Thoracic aorta (tissue), 2 donors: ENCODE data around the gene CMTM8. TPM values are rescaled to one million over a fixed set of nuclear protein-coding genes. Genes with fewer than 3 reads are reported as not detected.

Source experiments
- ATAC-seq: fragments of 150-250 bp; one replicate; pipeline ENCODE4 v1.8.0; 2017; ENCODE audit warnings: low read depth; ENCODE audit not compliant: insufficient number of reproducible peaks, low FRiP score
- DNase-seq: peaks from one replicate; pipeline ENCODE4 v3.0.0-alpha.2; 2020; ENCODE audit warnings: low spot score
- H3K27ac ChIP-seq, 2 donors: fragments of 200-600 bp; sonication (generic); 1 replicate in 1 of 2; 2 replicates in 1 of 2; pipeline ENCODE4 v1.5.1; 2016; ENCODE audit warnings: mild to moderate bottlenecking in 2 of 2, moderate library complexity in 2 of 2
- H3K27me3 ChIP-seq: fragments of 200-600 bp; sonication (generic); replicated peaks from 2 replicates; pipeline ENCODE4 v1.6.0; 2016; ENCODE audit warnings: mild to moderate bottlenecking; ENCODE audit not compliant: insufficient read depth
- H3K36me3 ChIP-seq: fragments of 200-600 bp; sonication (generic); one replicate; pipeline ENCODE4 v1.5.1; 2016
- H3K4me1 ChIP-seq, 2 donors: fragments of 200-600 bp; sonication (generic); 1 replicate in 1 of 2; 2 replicates in 1 of 2; pipeline versions ENCODE4 v1.5.1 to v1.6.0; 2016; ENCODE audit warnings: low read depth in 2 of 2, mild to moderate bottlenecking in 1 of 2; ENCODE audit not compliant: control insufficient read depth in 1 of 2
- H3K4me3 ChIP-seq: fragments of 200-600 bp; sonication (generic); 2 replicates; pipeline ENCODE4 v1.5.1; 2016; ENCODE audit warnings: mild to moderate bottlenecking
- H3K9me3 ChIP-seq: fragments of 200-600 bp; sonication (generic); 2 replicates; pipeline ENCODE4 v1.5.1; 2016
- CTCF ChIP-seq: fragments of 200-600 bp; sonication (generic); IDR thresholded peaks from one replicate; pipeline ENCODE4 v1.5.1; 2019; ENCODE audit warnings: antibody characterized with exemption
- total RNA-seq, 2 donors: library from RNA; depleted of rRNA; stranded (reverse); fragments of >200 nt; gene quantifications; one replicate each; pipeline versions ENCODE4 v1.1.0 to v1.2.3, GENCODE V29; 2016

Gene CMTM8
- total RNA-seq, 2 donors from 2014 or later = 2.8 TPM; not detected in 1

GRCh38 chr3:32217339-32217738 is 21.1 kb upstream of the CMTM8 start:
- no peak overlapping the region for H3K27ac ChIP-seq
- no peaks in the 10 kb centered on the region for H3K4me1 ChIP-seq
- no peaks in the 10 kb centered on the region for H3K36me3 ChIP-seq
- no peaks in the 10 kb centered on the region for H3K9me3 ChIP-seq
- H3K27me3 ChIP-seq = no peaks in the 10 kb centered on the region
- DNase-seq (no peak), ATAC-seq (no peak)
- H3K4me3 ChIP-seq = no peak overlapping the region
- TF ChIP-seq CTCF = no peak

DNA sequence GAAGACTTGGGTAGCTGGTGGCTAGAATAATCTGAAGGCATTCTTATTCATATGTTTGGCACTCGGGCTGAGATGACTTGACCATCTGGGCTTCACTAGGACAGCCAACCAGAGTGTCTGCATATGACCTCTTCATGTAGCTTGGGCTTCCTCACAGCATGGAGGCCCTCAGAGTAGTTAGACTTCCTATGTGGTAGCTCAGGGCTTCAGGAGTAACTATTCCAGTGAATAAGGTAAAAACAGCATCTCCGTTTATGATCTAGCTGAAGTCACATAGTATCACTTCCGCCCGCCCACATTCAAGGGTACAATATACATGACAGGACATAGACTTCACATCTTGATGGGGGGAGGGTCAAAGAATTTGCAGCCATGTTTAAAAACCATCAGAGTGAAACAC is 18.9 kb upstream of the CMTM8 start:
- no peak overlapping the region for H3K27ac ChIP-seq
- H3K27me3 ChIP-seq = no peaks in the 10 kb centered on the region
- no peaks in the 10 kb centered on the region for H3K9me3 ChIP-seq
- no peaks in the 10 kb centered on the region for H3K4me1 ChIP-seq
- DNase-seq (no peak), ATAC-seq (no peak)
- no peaks in the 10 kb centered on the region for H3K36me3 ChIP-seq
- no peak overlapping the region for H3K4me3 ChIP-seq
- TF ChIP-seq CTCF = no peak

GRCh38 chr3:32220006-32220405 is 18.5 kb upstream of the CMTM8 start:
- DNase-seq (no peak), ATAC-seq (no peak)
- TF ChIP-seq CTCF = no peak
- Histone ChIP-seq H3K27me3 (no peaks in the 10 kb centered on the region), H3K9me3 (no peaks in the 10 kb centered on the region), H3K4me1 (no peaks in the 10 kb centered on the region), H3K27ac (no peak overlapping the region), H3K4me3 (no peak overlapping the region), H3K36me3 (no peaks in the 10 kb centered on the region)

GRCh38 chr3:32222950-32223349 is 15.5 kb upstream of the CMTM8 start:
- no peak for TF ChIP-seq CTCF
- Histone ChIP-seq H3K27me3 (no peaks in the 10 kb centered on the region), H3K4me3 (no peak overlapping the region), H3K36me3 (no peaks in the 10 kb centered on the region), H3K27ac (no peak overlapping the region), H3K9me3 (no peaks in the 10 kb centered on the region), H3K4me1 (no peaks in the 10 kb centered on the region)
- ATAC-seq (no peak), DNase-seq (no peak)

- no peaks in the 10 kb centered on the region for H3K36me3 ChIP-seq
- H3K4me3 ChIP-seq = no peak overlapping the region
- no peak for TF ChIP-seq CTCF
- no peaks in the 10 kb centered on the region for H3K9me3 ChIP-seq
- no peaks in the 10 kb centered on the region for H3K27me3 ChIP-seq
- no peak for ATAC-seq
- no peak for DNase-seq
- no peaks in the 10 kb centered on the region for H3K4me1 ChIP-seq
- H3K27ac ChIP-seq = no peak overlapping the region
Observed at GRCh38 chr3:32224016-32224516, 14.4 kb upstream of the CMTM8 start.
